NCI-H2107 treated with DMSO at 0.1 percent for 48 hours (cell line): ENCODE measurements around the gene TMEM108.

Experiments used
- DNase-seq: peaks from one replicate; lab custom pipeline; 2025; ENCODE audit not compliant: unreplicated experiment; lab: John Stamatoyannopoulos, UW

TMEM108 gene

DNA sequence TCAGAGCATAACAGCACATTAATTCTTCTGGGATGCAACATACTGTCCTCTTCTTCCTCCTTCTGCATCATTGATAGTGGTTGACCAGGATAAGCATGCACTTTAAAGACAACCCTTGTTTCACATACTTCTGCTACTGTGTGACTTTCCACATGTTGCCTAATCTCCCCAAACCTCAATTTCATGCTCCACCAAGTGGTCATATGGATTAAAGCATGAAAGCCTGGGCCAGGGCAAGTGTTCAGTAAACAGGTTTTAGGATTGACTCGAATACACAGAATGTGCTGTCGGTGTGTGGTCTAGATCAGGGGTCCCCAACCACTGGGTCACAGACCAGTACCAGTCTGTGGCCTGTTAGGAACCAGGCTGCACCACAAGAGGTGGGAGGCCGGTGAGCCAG lies 339.2 kb downstream of the TMEM108 start:
- no peak for DNase-seq

DNA sequence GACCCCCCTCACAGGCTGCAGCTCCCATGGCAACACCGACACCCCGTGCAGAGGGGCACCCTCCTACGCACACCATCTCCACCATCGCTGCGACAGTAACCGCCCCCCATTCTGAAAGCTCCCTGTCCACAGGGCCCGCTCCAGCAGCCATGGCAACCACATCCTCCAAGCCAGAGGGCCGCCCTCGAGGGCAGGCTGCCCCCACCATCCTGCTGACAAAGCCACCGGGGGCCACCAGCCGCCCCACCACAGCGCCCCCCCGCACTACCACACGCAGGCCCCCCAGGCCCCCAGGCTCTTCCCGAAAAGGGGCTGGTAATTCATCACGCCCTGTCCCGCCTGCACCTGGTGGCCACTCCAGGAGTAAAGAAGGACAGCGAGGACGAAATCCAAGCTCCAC lies 341.7 kb downstream of the TMEM108 start:
- DNase-seq: no peak

DNA sequence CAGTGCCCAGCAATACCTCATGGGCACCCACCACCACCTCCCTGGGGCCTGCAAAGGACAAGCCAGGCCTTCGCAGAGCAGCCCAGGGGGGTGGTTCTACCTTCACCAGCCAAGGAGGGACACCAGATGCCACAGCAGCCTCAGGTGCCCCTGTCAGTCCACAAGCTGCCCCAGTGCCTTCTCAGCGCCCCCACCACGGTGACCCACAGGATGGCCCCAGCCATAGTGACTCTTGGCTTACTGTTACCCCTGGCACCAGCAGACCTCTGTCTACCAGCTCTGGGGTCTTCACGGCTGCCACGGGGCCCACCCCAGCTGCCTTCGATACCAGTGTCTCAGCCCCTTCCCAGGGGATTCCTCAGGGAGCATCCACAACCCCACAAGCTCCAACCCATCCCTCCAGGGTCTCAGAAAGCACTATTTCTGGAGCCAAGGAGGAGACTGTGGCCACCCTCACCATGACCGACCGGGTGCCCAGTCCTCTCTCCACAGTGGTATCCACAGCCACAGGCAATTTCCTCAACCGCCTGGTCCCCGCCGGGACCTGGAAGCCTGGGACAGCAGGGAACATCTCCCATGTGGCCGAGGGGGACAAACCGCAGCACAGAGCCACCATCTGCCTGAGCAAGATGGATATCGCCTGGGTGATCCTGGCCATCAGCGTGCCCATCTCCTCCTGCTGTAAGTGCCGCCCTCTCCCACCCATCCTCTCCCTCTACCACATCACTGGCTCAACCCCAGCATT lies 342.5 kb downstream of the TMEM108 start:
- DNase-seq: no peak

DNA sequence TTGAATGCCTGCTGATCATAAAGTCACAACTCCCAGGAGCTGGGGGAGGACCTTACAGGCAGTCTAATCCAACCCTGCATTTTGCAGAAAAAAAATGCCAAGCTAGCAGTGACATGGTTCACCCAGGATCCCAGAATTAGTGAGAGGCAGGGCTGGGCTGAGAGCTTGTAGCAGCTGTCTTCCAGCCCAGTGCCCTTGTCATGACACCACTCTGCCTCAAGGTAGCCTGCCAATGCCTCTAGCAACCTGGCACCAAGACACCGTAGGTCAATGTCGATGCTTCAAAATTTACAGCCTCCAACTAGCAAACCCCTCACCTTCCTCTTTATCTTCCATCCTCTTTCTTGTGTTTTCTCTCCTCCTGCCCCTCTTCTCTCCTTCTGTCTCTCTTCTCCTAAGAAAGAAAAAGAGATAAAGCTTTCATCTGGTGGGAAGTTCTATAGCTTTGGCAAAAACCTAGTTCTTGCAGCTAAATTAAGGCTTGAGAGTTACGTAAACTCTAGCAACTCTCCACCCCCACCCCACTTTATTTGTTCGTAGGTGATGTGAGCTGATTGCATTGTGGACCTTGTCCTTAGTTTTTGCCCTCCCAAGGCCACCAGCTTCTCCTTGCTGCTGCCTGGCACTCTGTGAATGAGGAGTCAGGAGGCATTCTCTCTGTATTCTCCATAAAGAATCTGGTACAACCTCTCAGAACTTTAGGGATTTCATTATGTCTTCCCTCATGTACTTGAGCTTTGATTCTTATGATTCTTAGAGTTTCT lies 343.3 kb downstream of the TMEM108 start:
- no peak for DNase-seq

DNA sequence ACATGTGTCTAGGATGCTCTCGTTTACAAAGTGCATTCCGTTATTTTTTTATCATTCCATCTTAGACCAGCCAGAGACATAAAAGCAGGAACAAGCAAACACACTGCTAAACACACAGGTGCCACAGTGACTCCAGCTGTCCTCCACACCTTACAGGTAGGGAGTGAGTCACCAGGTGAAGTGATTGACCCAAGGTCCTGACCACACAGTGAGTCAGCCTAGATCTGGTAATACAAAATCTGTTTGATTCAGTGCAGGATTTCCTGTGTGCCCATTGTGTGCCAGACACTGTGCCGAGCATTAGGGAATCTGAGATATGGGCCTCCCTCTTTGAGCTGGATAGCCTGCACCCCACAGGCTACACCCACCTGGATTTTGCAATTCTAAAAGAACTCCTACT lies 345.0 kb downstream of the TMEM108 start:
- no peak for DNase-seq

DNA sequence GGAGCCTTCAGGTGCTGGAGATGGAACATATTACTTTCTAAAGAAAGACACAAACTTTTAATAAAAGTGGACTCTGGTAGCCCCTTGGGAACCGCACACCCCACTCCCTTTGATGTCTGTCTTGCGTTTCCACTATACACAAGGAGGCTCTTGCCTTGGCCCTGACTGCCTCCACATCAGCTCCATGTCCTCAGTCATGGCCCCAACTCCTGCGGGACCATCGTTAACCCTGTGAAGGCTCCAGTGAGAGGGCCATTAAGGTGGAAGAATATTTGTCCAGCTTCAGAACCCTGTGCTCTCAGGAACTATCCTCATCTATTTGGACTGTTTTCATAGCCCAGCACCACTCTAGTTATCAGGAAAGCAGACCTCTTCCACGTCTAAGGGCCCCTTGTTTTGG lies 345.6 kb downstream of the TMEM108 start:
- no peak for DNase-seq

DNA sequence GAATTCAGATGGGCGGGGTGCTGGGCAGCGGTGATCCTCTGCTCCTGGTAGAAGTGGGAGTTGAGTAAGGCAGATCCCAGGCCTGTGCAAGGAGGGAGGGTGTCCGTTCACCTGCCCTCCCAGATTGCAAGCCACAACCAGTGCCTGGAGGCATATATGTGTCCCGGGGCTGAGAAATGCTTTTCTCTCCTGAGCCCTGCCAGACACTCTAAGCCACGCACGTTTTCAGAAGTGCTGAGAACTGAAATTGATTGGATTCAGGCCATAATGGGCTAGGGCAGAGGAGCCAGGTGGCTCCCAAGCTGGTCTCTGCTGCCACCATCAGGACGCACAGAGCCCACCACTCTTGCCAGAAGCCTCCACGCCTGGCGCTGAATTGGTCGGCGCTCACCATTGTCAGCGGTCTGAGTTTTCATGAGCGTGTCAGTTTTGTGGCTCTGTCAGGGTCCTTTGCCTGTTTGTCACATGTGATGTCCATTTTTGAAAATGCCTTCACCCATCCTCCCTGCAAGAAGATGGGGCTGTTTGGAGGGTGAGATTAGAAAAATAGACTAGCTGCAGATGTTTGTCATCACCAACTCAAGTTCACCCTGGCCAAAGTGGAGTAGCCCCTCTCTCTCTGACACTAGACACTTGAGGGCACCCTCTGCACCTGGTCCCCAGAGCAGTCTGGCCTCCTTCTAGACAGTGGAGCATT lies 346.3 kb downstream of the TMEM108 start:
- DNase-seq: peak; percentile 80

DNA sequence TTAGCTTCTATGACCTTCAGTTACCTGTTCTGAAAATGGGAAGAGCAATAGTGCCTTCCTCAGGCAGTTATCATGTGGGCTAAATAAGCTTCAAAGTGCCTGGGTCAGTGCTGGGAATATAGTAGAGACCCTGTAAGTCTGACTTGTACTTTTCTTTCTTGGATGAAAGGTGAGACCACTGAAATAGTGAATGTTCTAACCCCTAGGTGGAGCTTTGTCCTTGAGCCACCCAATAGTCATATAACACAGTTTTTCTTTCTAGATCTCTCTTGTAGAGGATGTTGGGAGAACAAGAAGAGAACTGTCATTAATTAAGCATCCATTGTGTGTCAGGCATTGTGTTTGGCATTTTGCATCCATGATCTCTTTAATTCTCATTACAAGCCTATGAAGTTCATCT lies 348.7 kb downstream of the TMEM108 start:
- DNase-seq: no peak

DNA sequence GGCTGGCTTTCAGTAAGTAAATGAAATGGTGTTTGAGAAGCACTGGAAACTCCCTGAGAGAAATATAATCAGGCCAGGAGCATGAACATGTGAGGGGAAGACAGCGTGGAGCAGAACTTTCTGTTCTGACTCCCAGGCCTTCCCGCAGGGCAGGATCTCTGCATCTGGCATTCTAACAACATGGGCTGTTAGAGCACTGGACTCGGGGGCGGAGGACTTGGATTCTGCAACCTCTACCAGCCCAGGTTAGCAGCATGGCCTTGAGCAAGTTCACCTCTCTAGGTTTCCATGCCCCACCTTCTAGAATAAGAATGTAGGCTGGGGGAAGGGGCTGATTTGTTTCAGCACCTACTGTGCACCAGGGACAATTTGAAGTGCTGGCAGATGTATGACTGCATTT lies 349.1 kb downstream of the TMEM108 start:
- DNase-seq: no peak

DNA sequence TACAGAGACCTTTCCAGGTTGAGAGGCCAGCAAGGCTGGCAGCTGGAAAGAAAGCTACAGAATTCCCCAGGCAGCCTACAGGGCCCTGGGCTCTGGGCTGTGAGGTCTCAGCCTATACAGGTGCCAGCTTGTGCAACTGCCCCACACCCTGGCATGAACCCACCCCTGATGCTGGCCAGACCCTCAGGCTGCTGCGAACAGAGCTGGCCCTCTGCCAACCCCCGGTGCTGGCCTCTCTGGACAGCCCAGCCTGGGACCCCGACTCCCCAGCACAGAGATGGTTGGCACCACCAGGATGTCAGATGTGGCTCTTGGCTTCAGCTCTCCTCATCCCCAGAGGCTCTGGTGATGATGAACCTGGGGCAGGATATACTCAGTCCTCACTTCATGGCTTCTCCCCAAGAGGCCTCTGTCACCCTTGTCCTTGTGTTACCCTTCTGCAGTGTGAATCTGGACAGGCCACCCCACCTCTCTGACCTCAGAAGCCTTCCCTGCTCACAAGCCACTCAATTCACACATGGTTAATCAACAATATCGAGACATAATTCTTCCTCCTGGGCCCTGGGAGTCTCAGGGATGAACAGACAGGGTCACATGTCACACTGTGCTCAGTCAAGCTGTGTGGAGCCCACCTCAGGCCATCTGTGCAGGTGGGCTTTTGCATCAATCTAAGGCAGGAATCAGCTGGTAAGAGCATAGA lies 350.7 kb downstream of the TMEM108 start:
- DNase-seq: no peak

DNA sequence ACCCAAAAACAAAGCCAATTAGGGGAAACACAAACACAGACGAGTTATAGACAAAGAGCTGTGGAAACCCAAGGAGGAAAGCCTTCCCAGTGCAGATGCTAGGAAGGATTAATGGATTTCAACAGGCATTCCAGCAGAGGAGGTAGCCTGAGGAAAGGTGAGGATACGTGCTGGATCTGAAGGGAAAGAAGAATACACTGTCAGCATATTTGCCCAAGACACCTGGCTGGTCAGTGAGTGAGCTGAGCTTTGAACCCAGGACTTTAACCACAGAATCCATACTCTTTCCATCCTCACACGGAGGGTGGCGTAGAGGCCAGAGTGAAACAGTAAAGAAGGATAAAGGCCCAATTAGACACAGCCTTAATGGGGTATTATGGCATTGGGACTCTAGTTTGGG lies 352.5 kb downstream of the TMEM108 start:
- DNase-seq: no peak

DNA sequence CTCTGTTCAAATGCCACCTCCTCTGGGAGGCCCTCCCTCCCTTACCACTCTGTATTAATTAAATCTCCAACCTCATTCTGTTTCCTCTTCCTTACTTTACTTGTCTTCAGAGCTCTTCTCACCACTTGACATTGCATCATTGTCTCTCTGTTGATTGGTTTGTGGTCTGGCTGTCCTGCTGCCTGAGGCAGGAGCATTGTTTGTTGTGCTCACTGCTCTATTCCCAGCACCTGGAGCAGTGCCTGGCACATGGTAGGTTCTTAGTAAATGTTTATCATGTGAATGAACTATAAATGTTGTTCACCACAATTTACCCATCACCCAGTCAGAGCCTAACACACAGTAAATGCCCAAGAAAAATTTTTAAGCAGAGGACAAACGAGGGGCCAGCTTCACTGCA lies 355.0 kb downstream of the TMEM108 start:
- peak; percentile 45 for DNase-seq

DNA sequence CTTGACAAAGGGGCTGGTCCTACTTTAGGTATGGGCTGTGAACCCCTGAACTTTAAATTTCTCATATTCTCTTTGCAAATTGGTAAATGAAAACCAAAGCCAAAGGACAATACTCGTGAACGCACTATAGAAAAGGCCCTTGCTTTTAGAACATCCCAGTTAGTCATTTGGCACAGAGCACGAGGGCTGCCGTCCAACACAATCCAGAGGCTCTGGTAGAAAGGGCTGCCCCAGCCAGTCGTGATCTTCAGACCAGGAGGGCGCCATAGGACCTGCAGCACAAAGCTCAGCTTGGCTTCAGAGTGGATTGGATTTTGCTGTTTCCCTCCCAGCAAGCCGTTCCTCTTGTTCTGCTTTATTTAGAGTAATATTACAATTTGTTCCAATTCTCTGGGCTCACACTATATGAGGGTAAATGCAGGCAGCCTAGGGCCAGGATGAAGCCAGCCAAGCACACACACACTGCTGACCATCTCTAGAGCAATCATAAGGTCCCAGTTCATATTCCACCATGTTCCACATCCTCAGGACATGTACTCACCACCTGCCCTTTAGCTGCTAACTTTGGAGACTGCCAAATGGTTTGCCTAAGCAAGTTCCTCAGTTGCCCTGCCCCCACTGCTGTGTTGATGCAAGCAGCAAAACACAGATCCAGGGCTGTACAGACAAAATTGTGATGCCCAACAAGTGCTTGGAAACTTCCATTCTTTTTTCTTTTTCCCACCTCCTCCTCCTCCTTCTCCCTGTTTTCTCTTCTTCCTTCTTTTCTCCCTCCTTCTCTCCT lies 355.7 kb downstream of the TMEM108 start:
- no peak for DNase-seq

DNA sequence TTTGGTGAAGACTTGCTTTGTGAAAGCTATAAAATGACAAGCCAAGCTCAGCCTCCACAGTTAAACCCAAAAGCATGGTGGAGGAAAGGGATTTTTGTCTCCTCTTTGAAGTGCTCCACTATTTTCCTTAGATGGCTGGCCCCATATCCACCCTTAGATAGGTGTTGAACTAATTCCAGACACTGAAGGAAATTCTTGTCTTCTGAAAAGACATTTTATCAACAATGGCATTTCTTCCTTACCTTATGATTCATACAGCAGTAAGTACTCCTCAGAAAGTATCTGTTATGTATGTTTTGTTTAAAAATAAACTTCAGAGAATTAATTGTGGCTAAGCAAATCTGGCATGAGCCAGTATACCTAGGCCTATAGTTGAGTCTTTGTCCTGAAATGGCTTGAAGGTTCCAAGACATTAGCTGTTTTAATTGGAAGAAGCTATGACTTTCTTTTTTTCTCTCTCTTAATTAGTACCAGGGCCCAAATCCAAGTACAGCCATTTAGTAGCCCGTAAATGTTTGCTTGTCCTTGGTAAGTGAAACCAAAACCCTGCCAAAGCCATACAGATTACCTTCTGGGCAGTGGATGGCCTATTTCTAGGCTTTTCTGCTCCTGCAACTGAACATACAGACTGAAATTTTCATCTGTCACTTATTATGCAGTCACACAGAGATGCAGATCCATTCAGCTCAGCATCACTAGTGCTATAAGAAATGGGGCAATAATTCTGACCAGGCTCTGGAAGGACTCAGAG lies 356.5 kb downstream of the TMEM108 start:
- DNase-seq: no peak

DNA sequence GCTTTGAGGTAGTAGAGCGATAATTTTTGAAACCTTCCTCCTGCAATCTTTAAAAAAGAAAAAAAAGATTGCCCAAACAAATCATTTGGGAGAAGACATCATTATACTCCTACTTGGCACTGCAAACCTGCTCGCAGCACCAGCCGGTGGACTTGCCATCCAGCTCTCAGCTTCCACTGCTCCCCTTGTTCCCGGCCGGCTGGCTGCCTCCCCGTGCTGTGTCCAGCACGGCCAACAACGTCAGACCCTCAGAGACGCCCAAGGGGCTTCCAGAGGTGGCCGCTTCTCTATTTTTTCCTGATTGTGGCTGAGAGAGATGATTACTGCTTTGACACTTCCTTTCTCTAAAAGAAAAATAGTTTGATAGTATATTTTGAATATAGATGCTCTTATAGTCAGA lies 358.7 kb downstream of the TMEM108 start:
- no peak for DNase-seq

DNA sequence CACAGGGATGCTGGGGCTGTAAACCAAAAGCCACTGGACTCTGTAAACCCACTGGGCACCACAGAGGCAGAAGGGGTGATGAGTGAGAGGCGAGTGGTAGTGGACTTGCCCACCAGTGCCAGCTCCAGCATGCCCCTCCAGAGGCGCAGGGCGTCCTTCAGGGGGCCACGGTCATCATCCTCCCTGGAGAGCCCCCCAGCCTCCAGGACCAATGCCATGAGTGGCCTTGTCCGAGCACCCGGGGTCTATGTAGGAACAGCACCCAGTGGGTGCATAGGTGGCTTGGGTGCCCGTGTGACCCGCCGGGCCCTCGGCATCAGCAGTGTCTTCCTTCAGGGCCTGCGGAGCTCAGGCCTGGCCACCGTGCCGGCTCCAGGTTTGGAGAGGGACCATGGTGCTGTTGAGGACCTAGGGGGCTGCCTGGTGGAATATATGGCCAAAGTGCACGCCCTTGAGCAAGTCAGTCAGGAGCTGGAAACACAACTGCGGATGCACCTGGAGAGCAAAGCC lies 361.9 kb downstream of the TMEM108 start, which contains the start of gene BFSP2:
BFSP2 (plus strand) TSS at position 51 of the 510 bp plus-strand sequence; CDS start at position 79, 28 bp downstream.
- no peak for DNase-seq

DNA sequence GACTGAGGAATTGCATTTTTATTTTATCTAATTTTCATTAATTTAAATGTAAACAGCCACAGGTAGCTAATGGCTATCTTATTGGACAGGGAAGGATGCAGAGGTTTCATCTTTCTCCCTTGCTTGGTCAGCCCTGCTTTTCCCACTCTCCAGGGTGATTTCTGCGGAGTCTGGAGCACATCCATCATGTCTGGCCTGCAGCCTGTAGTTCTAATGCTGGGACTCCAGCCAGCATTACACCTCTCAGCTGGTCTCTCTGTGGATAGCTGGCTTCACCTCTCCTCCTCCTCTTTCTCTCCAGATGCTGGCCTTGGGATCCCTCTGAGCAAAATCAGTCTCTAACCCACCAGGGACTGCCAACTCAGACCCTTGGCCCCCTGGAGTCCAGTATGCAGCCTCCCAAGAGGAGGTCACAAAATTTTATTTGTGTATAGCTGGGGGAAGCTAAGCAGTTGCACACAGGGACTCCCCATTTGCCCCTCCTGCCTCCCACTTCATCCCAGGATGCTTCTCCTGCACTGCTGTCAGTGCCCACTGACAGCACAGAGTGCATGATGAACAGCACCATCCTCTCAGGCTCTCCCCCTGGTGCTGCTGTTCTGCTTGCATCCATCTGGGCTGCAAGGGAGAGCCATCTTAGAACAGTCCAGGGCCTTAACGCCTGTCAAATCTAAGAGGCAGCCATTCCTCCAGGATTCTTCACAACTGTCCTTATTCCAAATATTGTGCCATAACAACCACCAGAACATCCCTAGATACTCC lies 363.4 kb downstream of the TMEM108 start:
- no peak for DNase-seq

DNA sequence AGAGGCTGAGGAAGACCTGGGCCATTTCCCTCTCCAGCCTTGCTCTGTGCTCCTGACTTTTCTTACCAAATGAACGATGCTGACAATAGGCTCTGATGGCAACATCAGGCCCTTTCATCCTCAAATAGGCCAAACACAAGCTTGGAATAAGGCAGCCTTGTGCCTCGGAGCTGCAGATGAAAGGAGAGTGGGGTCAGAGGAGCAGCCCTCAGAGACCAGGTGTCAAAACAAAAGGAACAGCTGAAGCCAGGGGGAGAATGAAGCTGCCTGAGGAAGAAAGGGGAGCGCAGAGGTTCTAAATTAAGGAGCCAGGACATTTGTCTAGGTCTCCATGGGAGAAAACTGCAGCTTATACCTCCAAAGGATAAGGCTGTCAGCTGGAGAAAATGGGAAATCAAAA lies 366.7 kb downstream of the TMEM108 start:
- DNase-seq: peak; percentile 13

DNA sequence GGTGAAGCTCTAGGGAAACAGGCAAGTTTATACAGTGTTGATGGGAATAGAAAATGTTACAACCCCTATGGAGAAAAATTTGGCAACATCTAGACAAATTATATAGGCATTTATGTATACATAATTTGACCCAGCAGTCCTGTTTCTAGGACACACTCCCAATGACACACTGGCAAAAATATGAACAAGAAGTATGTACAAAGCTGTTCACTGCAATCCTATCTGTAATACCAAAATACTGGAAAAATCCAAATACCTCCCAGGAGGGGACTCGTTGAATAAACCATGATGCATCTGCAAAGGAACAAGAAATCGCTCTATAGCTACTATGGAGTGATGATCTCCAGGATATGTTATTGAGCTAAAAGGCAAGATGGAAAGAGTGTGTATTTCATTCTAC lies 370.2 kb downstream of the TMEM108 start:
- no peak for DNase-seq
